ENCODE data around the gene CPT1C.
A peak's percentile ranks its signal among the peaks of the same experiment; 100 is the strongest.

CPT1C gene

GRCh38 chr19:49660338-49660961, 30.5 kb upstream of the CPT1C start:
- DNase-seq (ENCODE audit: low read depth in 3 of 3), result no peak

GRCh38 chr19:49662011-49662410, 28.9 kb upstream of the CPT1C start:
- DNase-seq (ENCODE audit: low read depth in 3 of 3), result no peak

GRCh38 chr19:49663224-49663623, 27.7 kb upstream of the CPT1C start:
- DNase-seq (ENCODE audit: low read depth in 3 of 3), result no peak

- peak; percentile 83 to 95 (median 85) for DNase-seq (ENCODE audit: low read depth in 3 of 3)
These were observed 26.5 kb upstream of the CPT1C start for GRCh38 chr19:49664171-49665035.

GRCh38 chr19:49665036-49665350, 25.9 kb upstream of the CPT1C start:
- no peak for DNase-seq (ENCODE audit: low read depth in 3 of 3)

- DNase-seq (ENCODE audit: low read depth in 3 of 3), result peak; percentile 98 to 99 (median 99)
These were observed 25.4 kb upstream of the CPT1C start, which contains the start of the genes BCL2L12 and IRF3 for GRCh38 chr19:49665351-49666119. Gene BCL2L12, plus strand, starts transcription at chr19:49665933. Its CDS starts 760 bp downstream, at chr19:49666693. Gene IRF3, minus strand, starts transcription at chr19:49665857. Its CDS starts 1,019 bp downstream, at chr19:49664838.

- DNase-seq (ENCODE audit: low read depth in 3 of 3), result no peak
These were observed 24.8 kb upstream of the CPT1C start for GRCh38 chr19:49666120-49666444.

- DNase-seq (ENCODE audit: low read depth in 3 of 3), result no peak
These were observed 23.4 kb upstream of the CPT1C start for GRCh38 chr19:49667473-49667872.

- DNase-seq (ENCODE audit: low read depth in 3 of 3), result no peak
These were observed 21.4 kb upstream of the CPT1C start for GRCh38 chr19:49669516-49669915.

- DNase-seq (ENCODE audit: low read depth in 3 of 3), result peak; percentile 51 to 77 (median 65)
These were observed 18.6 kb upstream of the CPT1C start for GRCh38 chr19:49672131-49672919.

- peak in 1 of 3 experiments; percentile 42 for DNase-seq (ENCODE audit: low read depth in 3 of 3)
These were observed 14.7 kb upstream of the CPT1C start for GRCh38 chr19:49676136-49676783.

- DNase-seq (ENCODE audit: low read depth in 3 of 3), result peak; percentile 96 to 99 (median 99)
These were observed 14.1 kb upstream of the CPT1C start for GRCh38 chr19:49676784-49677230.

GRCh38 chr19:49677231-49677900, 13.6 kb upstream of the CPT1C start, which contains the start of gene PRMT1:
Gene PRMT1, plus strand, starts transcription at chr19:49677271. Its CDS starts 10 bp downstream, at chr19:49677281.
- DNase-seq (ENCODE audit: low read depth in 3 of 3), result peak in 1 of 3 experiments; percentile 52

- peak; percentile 65 to 79 (median 65) for DNase-seq (ENCODE audit: low read depth in 3 of 3)
These were observed 12.8 kb upstream of the CPT1C start for GRCh38 chr19:49677901-49678674.

- no peak for DNase-seq (ENCODE audit: low read depth in 3 of 3)
These were observed 11.7 kb upstream of the CPT1C start for GRCh38 chr19:49678985-49679770.

GRCh38 chr19:49679771-49680413, 11.0 kb upstream of the CPT1C start:
- no peak for DNase-seq (ENCODE audit: low read depth in 3 of 3)

- peak; percentile 90 to 95 (median 91) for DNase-seq (ENCODE audit: low read depth in 3 of 3)
These were observed 10.2 kb upstream of the CPT1C start for GRCh38 chr19:49680421-49681351.

Measured in stimulated activated CD4-positive, alpha-beta T cell treated with anti-CD3 and anti-CD28 coated beads, TNF-alpha, amount 100 ng/mL, for 24 hours (primary cell).